DOHH2 (cell line): ENCODE measurements around the gene IFT43.

Experiments
- H3F3A ChIP-seq: fragments of 200-600 bp; sonication (generic), shearing (Covaris generic); 2 replicates; pipeline ENCODE4 v1.6.0; 2016; ENCODE audit warnings: antibody characterized with exemption, mild to moderate bottlenecking; ENCODE audit not compliant: control insufficient read depth, insufficient read depth
- H3K27ac ChIP-seq: fragments of 200-600 bp; sonication (generic); 2 replicates; pipeline ENCODE4 v1.5.1; 2014; ENCODE audit warnings: low read depth, mild to moderate bottlenecking, low read length, moderate library complexity
- H3K27me3 ChIP-seq: fragments of 200-600 bp; sonication (generic); 2 replicates; pipeline ENCODE4 v1.6.1; 2014; ENCODE audit warnings: mild to moderate bottlenecking, low read length, mixed read lengths; ENCODE audit not compliant: control insufficient read depth
- H3K36me3 ChIP-seq: fragments of 200-600 bp; sonication (generic); 2 replicates; pipeline ENCODE4 v1.6.1; 2014; ENCODE audit warnings: mild to moderate bottlenecking, low read length, moderate library complexity, mixed read lengths; ENCODE audit not compliant: control insufficient read depth
- H3K4me1 ChIP-seq: fragments of 200-600 bp; sonication (generic); 2 replicates; pipeline ENCODE4 v1.6.1; 2014; ENCODE audit warnings: mild to moderate bottlenecking, low read length, mixed read lengths; ENCODE audit not compliant: control insufficient read depth
- H3K4me2 ChIP-seq: fragments of 200-600 bp; sonication (generic); 2 replicates; pipeline ENCODE4 v1.6.0; 2014; ENCODE audit warnings: mild to moderate bottlenecking, low read length, moderate library complexity
- H3K4me3 ChIP-seq: fragments of 200-600 bp; sonication (generic); 2 replicates; pipeline ENCODE4 v1.5.1; 2014; ENCODE audit warnings: mild to moderate bottlenecking, low read length, mixed read lengths
- H3K79me2 ChIP-seq: fragments of 200-600 bp; sonication (generic); 2 replicates; pipeline ENCODE4 v1.6.1; 2014; ENCODE audit warnings: mild to moderate bottlenecking, low read length, mixed read lengths; ENCODE audit not compliant: control insufficient read depth
- H3K9me2 ChIP-seq: fragments of 200-600 bp; sonication (generic); replicated peaks from 2 replicates; pipeline ENCODE4 v1.6.1; 2014; ENCODE audit warnings: mild to moderate bottlenecking, low read length, mixed read lengths; ENCODE audit not compliant: control insufficient read depth
- H3K9me3 ChIP-seq: fragments of 200-600 bp; sonication (generic); 2 replicates; pipeline ENCODE4 v1.6.1; 2014; ENCODE audit warnings: antibody characterized with exemption, low read length, mixed read lengths; ENCODE audit not compliant: control insufficient read depth, insufficient read depth
- H4K20me1 ChIP-seq: fragments of 200-600 bp; sonication (generic); 2 replicates; pipeline ENCODE4 v1.6.0; 2014; ENCODE audit warnings: low read depth, mild to moderate bottlenecking, antibody characterized with exemption, low read length, moderate library complexity; ENCODE audit not compliant: control insufficient read depth, insufficient read depth
- EZH2phosphoT487 ChIP-seq: fragments of 200-600 bp; sonication (generic); IDR thresholded peaks from 2 replicates; pipeline ENCODE4 v1.6.1; 2017; ENCODE audit warnings: borderline replicate concordance, mild to moderate bottlenecking, antibody characterized with exemption, low read length, moderate library complexity, mixed read lengths
- TF ChIP-seq, protein P1 (sequence below): fragments of 200-600 bp; sonication (generic); IDR thresholded peaks from one replicate; pipeline ENCODE4 v1.5.1; 2014; ENCODE audit warnings: antibody characterized with exemption, mild to moderate bottlenecking, low read depth, low read length; ENCODE audit not compliant: poor library complexity, severe bottlenecking

The IFT43 gene

DNA sequence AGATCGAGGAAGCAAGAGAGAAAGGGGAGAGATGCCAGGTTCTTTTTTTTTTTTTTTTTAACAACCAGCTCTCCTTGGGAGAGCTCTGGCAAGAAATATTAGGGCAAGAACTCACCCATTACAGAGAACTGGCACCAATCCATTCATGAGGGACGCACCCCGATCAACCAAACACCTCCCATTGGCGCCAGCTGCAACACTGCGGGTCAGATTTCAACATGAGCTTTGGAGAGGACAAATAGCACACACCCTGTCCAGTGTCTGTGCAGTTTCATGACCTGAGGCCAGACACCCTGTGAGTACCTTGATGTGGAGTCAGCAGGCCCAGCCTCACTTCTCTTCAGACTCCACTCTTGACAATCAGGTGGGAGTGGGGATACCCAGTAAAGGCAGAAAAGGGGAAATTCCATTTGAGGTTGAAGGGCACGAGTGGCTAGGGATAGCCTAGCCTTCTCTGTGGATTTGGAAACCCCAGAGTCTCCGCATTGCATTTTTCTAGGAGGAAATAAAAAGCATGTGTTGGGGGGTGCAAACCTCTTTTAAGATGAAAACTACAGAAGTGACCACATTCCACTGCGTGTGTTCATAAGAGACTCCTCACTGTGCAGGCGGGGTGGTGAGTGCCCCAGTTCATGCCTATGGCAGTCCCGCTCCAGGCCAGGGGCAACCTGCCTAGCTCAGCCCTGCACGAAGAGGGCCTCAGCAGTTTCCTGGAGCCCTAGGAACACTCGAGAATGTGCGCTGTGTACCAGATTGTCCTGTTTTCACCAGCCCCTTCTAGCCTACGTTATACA, 123.7 kb downstream of the IFT43 start:
- no peak overlapping the region for H3K4me3 ChIP-seq
- no peaks in the 10 kb centered on the region for H3K27me3 ChIP-seq
- no peaks in the 10 kb centered on the region for H3F3A ChIP-seq
- H3K9me3 ChIP-seq, result no peaks in the 10 kb centered on the region
- no peaks in the 10 kb centered on the region for H3K9me2 ChIP-seq
- H3K4me1 ChIP-seq, result no peaks in the 10 kb centered on the region
- H3K4me2 ChIP-seq, result no peak overlapping the region
- H3K27ac ChIP-seq, result no peak overlapping the region
- H3K79me2 ChIP-seq, result no peaks in the 10 kb centered on the region
- TF ChIP-seq, protein P1, sequence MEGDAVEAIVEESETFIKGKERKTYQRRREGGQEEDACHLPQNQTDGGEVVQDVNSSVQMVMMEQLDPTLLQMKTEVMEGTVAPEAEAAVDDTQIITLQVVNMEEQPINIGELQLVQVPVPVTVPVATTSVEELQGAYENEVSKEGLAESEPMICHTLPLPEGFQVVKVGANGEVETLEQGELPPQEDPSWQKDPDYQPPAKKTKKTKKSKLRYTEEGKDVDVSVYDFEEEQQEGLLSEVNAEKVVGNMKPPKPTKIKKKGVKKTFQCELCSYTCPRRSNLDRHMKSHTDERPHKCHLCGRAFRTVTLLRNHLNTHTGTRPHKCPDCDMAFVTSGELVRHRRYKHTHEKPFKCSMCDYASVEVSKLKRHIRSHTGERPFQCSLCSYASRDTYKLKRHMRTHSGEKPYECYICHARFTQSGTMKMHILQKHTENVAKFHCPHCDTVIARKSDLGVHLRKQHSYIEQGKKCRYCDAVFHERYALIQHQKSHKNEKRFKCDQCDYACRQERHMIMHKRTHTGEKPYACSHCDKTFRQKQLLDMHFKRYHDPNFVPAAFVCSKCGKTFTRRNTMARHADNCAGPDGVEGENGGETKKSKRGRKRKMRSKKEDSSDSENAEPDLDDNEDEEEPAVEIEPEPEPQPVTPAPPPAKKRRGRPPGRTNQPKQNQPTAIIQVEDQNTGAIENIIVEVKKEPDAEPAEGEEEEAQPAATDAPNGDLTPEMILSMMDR, result no peak
- TF ChIP-seq EZH2phosphoT487, result no peak
- H3K36me3 ChIP-seq, result no peaks in the 10 kb centered on the region
- no peaks in the 10 kb centered on the region for H4K20me1 ChIP-seq

DNA sequence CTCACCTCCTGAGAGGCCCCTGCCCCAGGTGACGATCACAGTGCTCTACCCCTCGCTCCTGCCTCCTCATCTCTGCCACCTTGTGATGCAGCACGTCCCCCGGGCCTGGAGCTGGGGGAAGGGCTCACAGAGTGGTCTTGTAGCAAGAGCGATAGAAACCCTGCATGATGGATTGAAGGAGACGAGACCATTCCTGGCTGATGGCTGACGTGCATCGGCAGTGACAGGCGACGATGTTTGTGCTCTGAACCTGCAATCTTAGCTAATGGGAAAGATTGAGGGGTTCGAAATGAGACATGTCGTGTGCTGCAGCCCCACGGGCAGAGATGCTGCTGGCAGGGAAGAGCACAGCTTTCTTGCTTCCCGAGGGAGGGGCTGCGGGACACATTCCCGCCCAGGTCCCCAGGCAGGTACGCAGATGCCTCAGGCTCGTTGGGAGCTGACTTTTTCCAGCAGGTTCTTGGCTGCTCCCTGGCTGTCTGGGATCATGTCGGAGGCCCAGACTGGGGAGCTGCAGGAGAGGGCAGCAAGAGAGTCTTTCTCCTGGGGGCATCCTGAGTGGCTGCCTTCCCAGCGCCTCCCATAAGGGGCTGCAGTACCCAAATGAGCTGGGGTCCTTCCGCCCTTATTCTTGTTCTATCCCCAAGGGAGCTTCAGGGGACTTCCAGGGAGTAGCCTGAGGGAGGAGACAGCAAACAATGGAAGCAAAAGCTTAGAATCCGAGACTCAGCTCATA, 127.5 kb downstream of the IFT43 start:
- Histone ChIP-seq H4K20me1 (no peaks in the 10 kb centered on the region), H3K27me3 (no peaks in the 10 kb centered on the region), H3K9me3 (no peaks in the 10 kb centered on the region), H3K36me3 (no peaks in the 10 kb centered on the region), H3K4me1 (no peaks in the 10 kb centered on the region), H3K4me3 (no peak overlapping the region), H3K27ac (no peak overlapping the region), H3K9me2 (no peaks in the 10 kb centered on the region), H3K79me2 (no peaks in the 10 kb centered on the region), H3F3A (no peaks in the 10 kb centered on the region), H3K4me2 (no peak overlapping the region)
- TF ChIP-seq, protein P1, result no peak

DNA sequence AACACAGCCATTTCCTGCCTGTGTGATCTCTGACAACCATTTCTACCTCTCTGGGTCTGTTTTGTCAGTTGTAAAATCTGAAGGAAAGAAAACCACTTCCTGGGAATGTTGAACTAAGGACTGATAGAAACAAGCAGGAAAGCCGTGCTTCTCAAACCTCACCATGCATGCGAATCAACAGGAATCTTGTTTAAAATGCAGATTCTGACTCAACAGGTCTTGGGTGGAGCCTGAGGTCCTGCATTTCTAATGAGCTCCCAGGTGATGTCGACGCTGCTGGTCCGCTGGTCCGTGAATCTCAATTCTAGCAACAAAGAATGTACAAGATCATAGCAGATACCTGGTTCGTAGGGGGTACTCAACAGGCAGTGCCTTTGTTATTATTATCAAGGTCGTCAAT, 128.1 kb downstream of the IFT43 start:
- Histone ChIP-seq H3K9me3 (no peaks in the 10 kb centered on the region), H3K27ac (no peak overlapping the region), H3K4me1 (no peaks in the 10 kb centered on the region), H3K79me2 (no peaks in the 10 kb centered on the region), H4K20me1 (no peaks in the 10 kb centered on the region), H3K4me3 (no peak overlapping the region), H3K9me2 (no peaks in the 10 kb centered on the region), H3F3A (no peaks in the 10 kb centered on the region), H3K36me3 (no peaks in the 10 kb centered on the region), H3K4me2 (no peak overlapping the region), H3K27me3 (no peaks in the 10 kb centered on the region)
- TF ChIP-seq EZH2phosphoT487, result no peak
- TF ChIP-seq, protein P1, result no peak
